HepG2 (cell line): ENCODE results near the gene CXCR5. TPM values are rescaled to one million over a fixed set of nuclear protein-coding genes. Genes with fewer than 3 reads are reported as not detected.

Experiments used
- ATM ChIP-seq: fragments of 450-650 bp; IDR thresholded peaks from 2 replicates; pipeline ENCODE4 v1.7.1; 2017; ENCODE audit warnings: mild to moderate bottlenecking, borderline replicate concordance
- LCORL ChIP-seq, 2 experiments: fragments of 450-650 bp in 1 of 2; sonication (generic) in 1 of 2; formaldehyde crosslinking in 1 of 2; IDR thresholded peaks; 2 replicates each; pipeline versions ENCODE4 v1.5.0 to v1.6.1; 2017 to 2020; ENCODE audit warnings: antibody characterized with exemption in 1 of 2, missing genetic modification reagents in 1 of 2
- MYNN ChIP-seq: sonication (generic); formaldehyde crosslinking; IDR thresholded peaks from 2 replicates; pipeline ENCODE4 v1.4.0; 2020; ENCODE audit warnings: mild to moderate bottlenecking, low read depth, missing genetic modification reagents
- NFYC ChIP-seq: IDR thresholded peaks from 2 replicates; pipeline ENCODE4 v1.6.1; 2016; ENCODE audit warnings: missing genetic modification reagents, missing compliant biosample characterization
- PCBP2 ChIP-seq: fragments of 200-400 bp; formaldehyde crosslinking; optimal IDR thresholded peaks from 2 replicates; pipeline ENCODE3; 2018; ENCODE audit warnings: low read length, low read depth; ENCODE audit not compliant: poor library complexity, severe bottlenecking
- POLR2A ChIP-seq, 2 experiments: IDR thresholded peaks; 2 replicates each; pipeline ENCODE4 v1.6.1; 2011; ENCODE audit warnings: low read depth in 2 of 2, low read length in 2 of 2, mild to moderate bottlenecking in 1 of 2, moderate library complexity in 1 of 2; ENCODE audit not compliant: insufficient read depth in 1 of 2
- RBM39 ChIP-seq: fragments of 200-400 bp; formaldehyde crosslinking; IDR thresholded peaks from one replicate; pipeline ENCODE4 v1.6.1; 2018; ENCODE audit warnings: antibody characterized with exemption, mild to moderate bottlenecking, low read depth, low read length; ENCODE audit not compliant: poor library complexity, severe bottlenecking
- REPIN1 ChIP-seq: sonication (generic); formaldehyde crosslinking; IDR thresholded peaks from 2 replicates; pipeline ENCODE4 v1.8.0; 2022; ENCODE audit warnings: missing genetic modification reagents, low read depth, mild to moderate bottlenecking, borderline replicate concordance
- SAP130 ChIP-seq: IDR thresholded peaks from 2 replicates; pipeline ENCODE4 v1.6.1; 2016; ENCODE audit warnings: low read depth
- SIX4 ChIP-seq: sonication (generic); formaldehyde crosslinking; IDR thresholded peaks from 2 replicates; pipeline ENCODE4 v1.4.0; 2020; ENCODE audit warnings: missing genetic modification reagents
- SNAI1 ChIP-seq: sonication (generic); formaldehyde crosslinking; IDR thresholded peaks from 2 replicates; pipeline ENCODE4 v1.5.0; 2020; ENCODE audit warnings: mild to moderate bottlenecking, missing genetic modification reagents, borderline replicate concordance
- STAT5B ChIP-seq: sonication (generic); formaldehyde crosslinking; IDR thresholded peaks from 2 replicates; pipeline ENCODE4 v1.4.0; 2020; ENCODE audit warnings: missing genetic modification reagents
- TBL1XR1 ChIP-seq: fragments of 150-350 bp; IDR thresholded peaks from 2 replicates; pipeline ENCODE4 v1.6.1; 2014; ENCODE audit warnings: borderline replicate concordance, low read length; ENCODE audit not compliant: partially characterized antibody
- ZFP41 ChIP-seq: sonication (generic); formaldehyde crosslinking; IDR thresholded peaks from 2 replicates; pipeline ENCODE4 v1.4.0; 2020; ENCODE audit warnings: mild to moderate bottlenecking, missing genetic modification reagents, borderline replicate concordance
- ZNF207 ChIP-seq: fragments of 450-650 bp; IDR thresholded peaks from 2 replicates; pipeline ENCODE4 v1.6.1; 2016; ENCODE audit warnings: antibody characterized with exemption, borderline replicate concordance
- ZNF274 ChIP-seq: sonication (generic); formaldehyde crosslinking; IDR thresholded peaks from 2 replicates; pipeline ENCODE4 v1.5.1; 2020; ENCODE audit warnings: mild to moderate bottlenecking, missing genetic modification reagents
- ZNF343 ChIP-seq: sonication (generic); formaldehyde crosslinking; IDR thresholded peaks from 2 replicates; pipeline ENCODE4 v1.4.0; 2020; ENCODE audit warnings: mild to moderate bottlenecking, missing genetic modification reagents
- ZNF530 ChIP-seq: sonication (generic); formaldehyde crosslinking; IDR thresholded peaks from 2 replicates; pipeline ENCODE4 v1.5.0; 2020; ENCODE audit warnings: low read depth, mild to moderate bottlenecking, missing genetic modification reagents
- ZNF547 ChIP-seq: sonication (generic); formaldehyde crosslinking; IDR thresholded peaks from 2 replicates; pipeline ENCODE4 v1.5.1; 2020; ENCODE audit warnings: mild to moderate bottlenecking, missing genetic modification reagents
- ZNF549 ChIP-seq: sonication (generic); formaldehyde crosslinking; IDR thresholded peaks from 2 replicates; pipeline ENCODE4 v1.5.0; 2020; ENCODE audit warnings: missing genetic modification reagents
- ZNF773 ChIP-seq: sonication (generic); formaldehyde crosslinking; IDR thresholded peaks from 2 replicates; pipeline ENCODE4 v1.4.0; 2020; ENCODE audit warnings: missing genetic modification reagents, borderline replicate concordance
- ZNF891 ChIP-seq: sonication (generic); formaldehyde crosslinking; IDR thresholded peaks from 2 replicates; pipeline ENCODE4 v1.5.0; 2020; ENCODE audit warnings: mild to moderate bottlenecking, missing genetic modification reagents
- polyA plus RNA-seq, 8 experiments: library from polyadenylated mRNA; depleted of rRNA in 3 of 8; stranded (reverse) in 7 of 8; unstranded in 1 of 8; fragments of >200 nt; fragmentation: Illumina TruSeq in 4 of 8; extraction: Trizol in 4 of 8; gene quantifications; 2 replicates each; pipeline versions ENCODE4 v1.2.1 to v1.2.3, GENCODE V29; 2011 to 2016; ENCODE audit warnings: low read depth in 4 of 8, missing spikeins in 1 of 8, mixed read lengths in 1 of 8; ENCODE audit not compliant: insufficient read depth in 1 of 8
- total RNA-seq, 5 experiments: library from RNA; depleted of rRNA; stranded (reverse); fragments of >200 nt; fragmentation: Illumina TruSeq; extraction: Trizol; gene quantifications; 2 replicates each; pipeline ENCODE4 v1.2.3, GENCODE V29; 2016; ENCODE audit warnings: low read depth in 1 of 5
- TF ChIP-seq, protein P1 (sequence below): sonication (generic); formaldehyde crosslinking; IDR thresholded peaks from 2 replicates; pipeline ENCODE4 v1.4.0; 2020; ENCODE audit warnings: missing genetic modification reagents
- TF ChIP-seq, protein P2 (sequence below): IDR thresholded peaks from 2 replicates; pipeline ENCODE4 v1.6.1; 2018; ENCODE audit warnings: missing genetic modification reagents, mild to moderate bottlenecking, missing compliant biosample characterization
- TF ChIP-seq, protein P3 (sequence below): sonication (generic); formaldehyde crosslinking; conservative IDR thresholded peaks from 2 replicates; pipeline ENCODE4 v1.8.0; 2022; ENCODE audit warnings: missing genetic modification reagents

Gene CXCR5
- total and polyA plus RNA-seq, 2 of the 13 experiments (the other 11 are each of a cell fraction or from before 2014, with no cell fraction given) = not detected

DNA sequence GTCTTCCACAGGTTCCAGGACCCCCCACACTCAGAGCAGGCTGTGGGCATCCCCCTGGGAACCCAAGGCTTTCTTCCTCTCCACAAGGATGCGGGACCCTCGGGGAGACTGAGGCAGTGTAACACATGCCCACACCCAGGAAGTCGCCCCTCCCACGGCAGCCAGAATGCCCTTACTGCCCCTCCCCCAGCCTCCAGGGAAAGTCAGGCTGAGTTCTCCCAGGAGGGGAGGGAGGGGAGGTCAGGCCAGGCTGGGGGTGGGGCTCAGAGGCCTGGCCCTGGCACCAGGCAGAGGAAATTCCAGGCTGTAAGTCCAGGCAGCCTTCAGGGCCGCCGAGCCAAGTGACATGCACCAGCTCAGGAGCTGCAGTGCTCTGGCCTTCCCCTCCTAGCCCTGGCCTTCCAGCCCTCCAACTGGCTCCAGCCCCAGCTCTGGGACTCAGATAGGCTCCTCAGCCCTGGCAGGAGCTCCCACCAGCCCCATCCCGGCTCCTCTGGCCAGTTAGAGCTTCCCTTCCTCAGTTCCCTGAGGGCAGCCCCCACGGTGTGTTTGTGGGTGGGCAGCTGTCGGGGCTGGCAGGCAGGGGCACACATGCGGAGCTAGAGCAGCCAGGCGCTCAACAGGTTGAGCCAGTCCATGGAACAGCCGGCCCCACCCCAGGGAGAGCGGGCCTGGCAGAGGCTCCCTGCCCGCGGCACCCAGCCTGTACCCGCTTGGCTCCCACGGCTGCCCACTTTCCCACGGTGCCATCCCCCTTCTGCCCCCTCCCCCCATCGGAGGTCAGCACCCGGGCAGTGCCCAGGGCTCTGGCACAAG lies 38.4 kb downstream of the CXCR5 start (continued):
- TF ChIP-seq RBM39 = no peak
- TF ChIP-seq ZNF891 (CRISPR knock-in tag) = no peak
- TF ChIP-seq POLR2A (IDR thresholded peaks at IDR 0.05; ENCODE audit: insufficient read depth in 1 of 2, low read depth in 2 of 2, low read length in 2 of 2) = peak in 1 of 2 experiments; percentile 51; a peak in 2 of 4 replicates
- TF ChIP-seq, protein P1, sequence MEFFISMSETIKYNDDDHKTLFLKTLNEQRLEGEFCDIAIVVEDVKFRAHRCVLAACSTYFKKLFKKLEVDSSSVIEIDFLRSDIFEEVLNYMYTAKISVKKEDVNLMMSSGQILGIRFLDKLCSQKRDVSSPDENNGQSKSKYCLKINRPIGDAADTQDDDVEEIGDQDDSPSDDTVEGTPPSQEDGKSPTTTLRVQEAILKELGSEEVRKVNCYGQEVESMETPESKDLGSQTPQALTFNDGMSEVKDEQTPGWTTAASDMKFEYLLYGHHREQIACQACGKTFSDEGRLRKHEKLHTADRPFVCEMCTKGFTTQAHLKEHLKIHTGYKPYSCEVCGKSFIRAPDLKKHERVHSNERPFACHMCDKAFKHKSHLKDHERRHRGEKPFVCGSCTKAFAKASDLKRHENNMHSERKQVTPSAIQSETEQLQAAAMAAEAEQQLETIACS (CRISPR knock-in tag) = no peak
- no peak for TF ChIP-seq STAT5B
- TF ChIP-seq PCBP2 = no peak
- TF ChIP-seq NFYC (CRISPR knock-in tag) = no peak
- no peak for TF ChIP-seq ZNF274 (CRISPR knock-in tag)
- TF ChIP-seq ZNF549 (CRISPR knock-in tag) = no peak
- no peak for TF ChIP-seq ZNF530 (CRISPR knock-in tag)
- no peak for TF ChIP-seq REPIN1 (CRISPR knock-in tag)
- TF ChIP-seq SIX4 = no peak
- no peak for TF ChIP-seq ZNF547 (CRISPR knock-in tag)
- TF ChIP-seq, protein P2, sequence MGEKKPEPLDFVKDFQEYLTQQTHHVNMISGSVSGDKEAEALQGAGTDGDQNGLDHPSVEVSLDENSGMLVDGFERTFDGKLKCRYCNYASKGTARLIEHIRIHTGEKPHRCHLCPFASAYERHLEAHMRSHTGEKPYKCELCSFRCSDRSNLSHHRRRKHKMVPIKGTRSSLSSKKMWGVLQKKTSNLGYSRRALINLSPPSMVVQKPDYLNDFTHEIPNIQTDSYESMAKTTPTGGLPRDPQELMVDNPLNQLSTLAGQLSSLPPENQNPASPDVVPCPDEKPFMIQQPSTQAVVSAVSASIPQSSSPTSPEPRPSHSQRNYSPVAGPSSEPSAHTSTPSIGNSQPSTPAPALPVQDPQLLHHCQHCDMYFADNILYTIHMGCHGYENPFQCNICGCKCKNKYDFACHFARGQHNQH (CRISPR knock-in tag) = no peak
- TF ChIP-seq ZFP41 = no peak
- TF ChIP-seq ZNF773 (CRISPR knock-in tag) = no peak
- no peak for TF ChIP-seq LCORL (IDR thresholded peaks at IDR 0.05)
- no peak; the same call in 1 of the 2 replicates for TF ChIP-seq LCORL (CRISPR knock-in tag; IDR thresholded peaks at IDR 0.05)
- TF ChIP-seq ATM = no peak
- TF ChIP-seq MYNN = no peak
- TF ChIP-seq, protein P3, sequence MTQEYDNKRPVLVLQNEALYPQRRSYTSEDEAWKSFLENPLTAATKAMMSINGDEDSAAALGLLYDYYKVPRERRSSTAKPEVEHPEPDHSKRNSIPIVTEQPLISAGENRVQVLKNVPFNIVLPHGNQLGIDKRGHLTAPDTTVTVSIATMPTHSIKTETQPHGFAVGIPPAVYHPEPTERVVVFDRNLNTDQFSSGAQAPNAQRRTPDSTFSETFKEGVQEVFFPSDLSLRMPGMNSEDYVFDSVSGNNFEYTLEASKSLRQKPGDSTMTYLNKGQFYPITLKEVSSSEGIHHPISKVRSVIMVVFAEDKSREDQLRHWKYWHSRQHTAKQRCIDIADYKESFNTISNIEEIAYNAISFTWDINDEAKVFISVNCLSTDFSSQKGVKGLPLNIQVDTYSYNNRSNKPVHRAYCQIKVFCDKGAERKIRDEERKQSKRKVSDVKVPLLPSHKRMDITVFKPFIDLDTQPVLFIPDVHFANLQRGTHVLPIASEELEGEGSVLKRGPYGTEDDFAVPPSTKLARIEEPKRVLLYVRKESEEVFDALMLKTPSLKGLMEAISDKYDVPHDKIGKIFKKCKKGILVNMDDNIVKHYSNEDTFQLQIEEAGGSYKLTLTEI (CRISPR knock-in tag) = no peak
- TF ChIP-seq ZNF343 (CRISPR knock-in tag) = no peak; the same call in 1 of the 2 replicates
- no peak for TF ChIP-seq TBL1XR1
- no peak for TF ChIP-seq SNAI1
- peak; percentile 78 for TF ChIP-seq SAP130 (CRISPR knock-in tag)
- no peak for TF ChIP-seq ZNF207
